Neural cell (in vitro differentiated cells): ENCODE measurements around the gene FAM32A. TPM values are rescaled to one million over a fixed set of nuclear protein-coding genes. Genes with fewer than 3 reads are reported as not detected.

ENCODE experiments used
- H2AFZ ChIP-seq: fragments of 200-600, 300-800 bp; sonication (generic), shearing (Covaris generic); 2 replicates; pipeline ENCODE4 v1.6.0; 2014; ENCODE audit warnings: low read depth, mild to moderate bottlenecking, antibody characterized with exemption, low read length, moderate library complexity
- H3F3A ChIP-seq: fragments of 200-600 bp; shearing (Covaris generic); 2 replicates; pipeline ENCODE4 v1.6.1; 2016; ENCODE audit warnings: mild to moderate bottlenecking, moderate library complexity, mixed read lengths, antibody characterized with exemption, low read length; ENCODE audit not compliant: insufficient read depth, poor library complexity, severe bottlenecking
- H3K27ac ChIP-seq: fragments of 200-600, 300-800 bp; sonication (generic), shearing (Covaris generic); 2 replicates; pipeline ENCODE4 v1.5.1; 2014; ENCODE audit warnings: mild to moderate bottlenecking, low read length, moderate library complexity
- H3K27me3 ChIP-seq: fragments of 300-800, 200-600 bp; sonication (generic), shearing (Covaris generic); 2 replicates; pipeline ENCODE4 v1.6.0; 2014; ENCODE audit warnings: mild to moderate bottlenecking, low read depth, low read length, moderate library complexity; ENCODE audit not compliant: insufficient read depth
- H3K36me3 ChIP-seq: fragments of 300-800, 200-600 bp; sonication (generic), shearing (Covaris generic); 2 replicates; pipeline ENCODE4 v1.5.1; 2014; ENCODE audit warnings: mild to moderate bottlenecking, antibody characterized with exemption, low read length, moderate library complexity; ENCODE audit not compliant: insufficient read depth
- H3K4me2 ChIP-seq: fragments of 300-800, 200-600 bp; sonication (generic), shearing (Covaris generic); 2 replicates; pipeline ENCODE4 v1.6.0; 2014; ENCODE audit warnings: mild to moderate bottlenecking, low read length
- H3K4me3 ChIP-seq: fragments of 300-800, 200-600 bp; sonication (generic), shearing (Covaris generic); 2 replicates; pipeline ENCODE4 v1.5.1; 2014; ENCODE audit warnings: mild to moderate bottlenecking, low read length, moderate library complexity
- H3K79me2 ChIP-seq: fragments of 200-600 bp; shearing (Covaris generic); replicated peaks from 2 replicates; pipeline ENCODE4 v1.6.0; 2014; ENCODE audit warnings: mild to moderate bottlenecking, low read length, moderate library complexity; ENCODE audit not compliant: insufficient read depth
- H3K9ac ChIP-seq: fragments of 300-800, 200-600 bp; sonication (generic), shearing (Covaris generic); 2 replicates; pipeline ENCODE4 v1.6.1; 2016; ENCODE audit warnings: mild to moderate bottlenecking, low read length, mixed read lengths
- H3K9me2 ChIP-seq: fragments of 200-600 bp; shearing (Covaris generic); 2 replicates; pipeline ENCODE4 v1.6.1; 2016; ENCODE audit warnings: mild to moderate bottlenecking, low read length, mixed read lengths; ENCODE audit not compliant: insufficient read depth
- H3K9me3 ChIP-seq: fragments of 200-600, 300-800 bp; sonication (generic), shearing (Covaris generic); 2 replicates; pipeline ENCODE4 v1.6.1; 2016; ENCODE audit warnings: mild to moderate bottlenecking, mixed run types, low read length, moderate library complexity, mixed read lengths
- H4K20me1 ChIP-seq: fragments of 200-600 bp; shearing (Covaris generic); 2 replicates; pipeline ENCODE4 v1.6.1; 2016; ENCODE audit warnings: mild to moderate bottlenecking, mixed run types; ENCODE audit not compliant: insufficient read depth
- EP300 ChIP-seq: fragments of 450-650 bp; conservative IDR thresholded peaks from 2 replicates; pipeline ENCODE4 v1.6.1; 2014; ENCODE audit warnings: antibody characterized with exemption, mild to moderate bottlenecking, moderate library complexity; ENCODE audit not compliant: poor library complexity, severe bottlenecking
- EZH2 ChIP-seq: fragments of 200-600, 300-800 bp; shearing (Covaris generic), sonication (generic); IDR thresholded peaks from 2 replicates; pipeline ENCODE4 v1.6.1; 2014; ENCODE audit warnings: antibody characterized with exemption, low read length, borderline replicate concordance, mild to moderate bottlenecking; ENCODE audit not compliant: insufficient read depth, poor library complexity, severe bottlenecking
- MXI1 ChIP-seq: fragments of 450-650 bp; conservative IDR thresholded peaks from 2 replicates; pipeline ENCODE4 v1.6.1; 2014; ENCODE audit warnings: antibody characterized with exemption, mild to moderate bottlenecking; ENCODE audit not compliant: poor library complexity, severe bottlenecking
- POLR2AphosphoS5 ChIP-seq: IDR thresholded peaks from 2 replicates; pipeline ENCODE4 v1.6.1; 2012
- RAD21 ChIP-seq: fragments of 450-650 bp; conservative IDR thresholded peaks from 2 replicates; pipeline ENCODE4 v1.6.1; 2014; ENCODE audit warnings: antibody characterized with exemption, mild to moderate bottlenecking, moderate library complexity
- SMC3 ChIP-seq: fragments of 450-650 bp; conservative IDR thresholded peaks from 2 replicates; pipeline ENCODE4 v1.6.1; 2014; ENCODE audit warnings: antibody characterized with exemption, mild to moderate bottlenecking, moderate library complexity; ENCODE audit not compliant: poor library complexity
- TAF1 ChIP-seq: IDR thresholded peaks from 2 replicates; pipeline ENCODE4 v1.6.1; 2012; ENCODE audit warnings: low read depth
- polyA plus RNA-seq: library from polyadenylated mRNA; depleted of rRNA; stranded (reverse); fragments of >200 nt; gene quantifications from 2 replicates; pipeline ENCODE4 v1.2.3, GENCODE V29; 2014
- TF ChIP-seq, protein P1 (sequence below): fragments of 450-650 bp; IDR thresholded peaks from 2 replicates; pipeline ENCODE4 v1.5.1; 2014; ENCODE audit warnings: antibody characterized with exemption, mild to moderate bottlenecking, moderate library complexity; ENCODE audit not compliant: poor library complexity, severe bottlenecking
- TF ChIP-seq, protein P2 (sequence below): IDR thresholded peaks from 2 replicates; pipeline ENCODE4 v1.6.1; 2012; ENCODE audit warnings: borderline replicate concordance

FAM32A gene
- polyA plus RNA-seq, 1 donor from 2014 or later, result 545 TPM

GRCh38 chr19:16225279-16226183 lies 40.3 kb downstream of the FAM32A start:
- Histone ChIP-seq H3K9me2 (no peaks in the 10 kb centered on the region), H3K4me3 (no peak overlapping the region), H3K9ac (no peak overlapping the region), H3K27me3 (no peaks in the 10 kb centered on the region), H3K9me3 (no peaks in the 10 kb centered on the region), H3K4me2 (no peak overlapping the region), H4K20me1 (no peaks in the 10 kb centered on the region), H3K27ac (no peak overlapping the region), H3K79me2 (no peaks in the 10 kb centered on the region), H3K36me3 (no peaks in the 10 kb centered on the region), H3F3A (no peaks in the 10 kb centered on the region), H2AFZ (no peak overlapping the region)
- no peak for TF ChIP-seq MXI1

GRCh38 chr19:16226184-16226591 lies 41.0 kb downstream of the FAM32A start:
- TF ChIP-seq EZH2, result no peak
- no peak for TF ChIP-seq SMC3
- no peak for TF ChIP-seq RAD21
- TF ChIP-seq, protein P1, sequence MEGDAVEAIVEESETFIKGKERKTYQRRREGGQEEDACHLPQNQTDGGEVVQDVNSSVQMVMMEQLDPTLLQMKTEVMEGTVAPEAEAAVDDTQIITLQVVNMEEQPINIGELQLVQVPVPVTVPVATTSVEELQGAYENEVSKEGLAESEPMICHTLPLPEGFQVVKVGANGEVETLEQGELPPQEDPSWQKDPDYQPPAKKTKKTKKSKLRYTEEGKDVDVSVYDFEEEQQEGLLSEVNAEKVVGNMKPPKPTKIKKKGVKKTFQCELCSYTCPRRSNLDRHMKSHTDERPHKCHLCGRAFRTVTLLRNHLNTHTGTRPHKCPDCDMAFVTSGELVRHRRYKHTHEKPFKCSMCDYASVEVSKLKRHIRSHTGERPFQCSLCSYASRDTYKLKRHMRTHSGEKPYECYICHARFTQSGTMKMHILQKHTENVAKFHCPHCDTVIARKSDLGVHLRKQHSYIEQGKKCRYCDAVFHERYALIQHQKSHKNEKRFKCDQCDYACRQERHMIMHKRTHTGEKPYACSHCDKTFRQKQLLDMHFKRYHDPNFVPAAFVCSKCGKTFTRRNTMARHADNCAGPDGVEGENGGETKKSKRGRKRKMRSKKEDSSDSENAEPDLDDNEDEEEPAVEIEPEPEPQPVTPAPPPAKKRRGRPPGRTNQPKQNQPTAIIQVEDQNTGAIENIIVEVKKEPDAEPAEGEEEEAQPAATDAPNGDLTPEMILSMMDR, result no peak
- TF ChIP-seq POLR2AphosphoS5, result no peak
- TF ChIP-seq TAF1, result no peak
- TF ChIP-seq, protein P2, sequence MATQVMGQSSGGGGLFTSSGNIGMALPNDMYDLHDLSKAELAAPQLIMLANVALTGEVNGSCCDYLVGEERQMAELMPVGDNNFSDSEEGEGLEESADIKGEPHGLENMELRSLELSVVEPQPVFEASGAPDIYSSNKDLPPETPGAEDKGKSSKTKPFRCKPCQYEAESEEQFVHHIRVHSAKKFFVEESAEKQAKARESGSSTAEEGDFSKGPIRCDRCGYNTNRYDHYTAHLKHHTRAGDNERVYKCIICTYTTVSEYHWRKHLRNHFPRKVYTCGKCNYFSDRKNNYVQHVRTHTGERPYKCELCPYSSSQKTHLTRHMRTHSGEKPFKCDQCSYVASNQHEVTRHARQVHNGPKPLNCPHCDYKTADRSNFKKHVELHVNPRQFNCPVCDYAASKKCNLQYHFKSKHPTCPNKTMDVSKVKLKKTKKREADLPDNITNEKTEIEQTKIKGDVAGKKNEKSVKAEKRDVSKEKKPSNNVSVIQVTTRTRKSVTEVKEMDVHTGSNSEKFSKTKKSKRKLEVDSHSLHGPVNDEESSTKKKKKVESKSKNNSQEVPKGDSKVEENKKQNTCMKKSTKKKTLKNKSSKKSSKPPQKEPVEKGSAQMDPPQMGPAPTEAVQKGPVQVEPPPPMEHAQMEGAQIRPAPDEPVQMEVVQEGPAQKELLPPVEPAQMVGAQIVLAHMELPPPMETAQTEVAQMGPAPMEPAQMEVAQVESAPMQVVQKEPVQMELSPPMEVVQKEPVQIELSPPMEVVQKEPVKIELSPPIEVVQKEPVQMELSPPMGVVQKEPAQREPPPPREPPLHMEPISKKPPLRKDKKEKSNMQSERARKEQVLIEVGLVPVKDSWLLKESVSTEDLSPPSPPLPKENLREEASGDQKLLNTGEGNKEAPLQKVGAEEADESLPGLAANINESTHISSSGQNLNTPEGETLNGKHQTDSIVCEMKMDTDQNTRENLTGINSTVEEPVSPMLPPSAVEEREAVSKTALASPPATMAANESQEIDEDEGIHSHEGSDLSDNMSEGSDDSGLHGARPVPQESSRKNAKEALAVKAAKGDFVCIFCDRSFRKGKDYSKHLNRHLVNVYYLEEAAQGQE, result no peak
- TF ChIP-seq EP300, result no peak
- no peak for TF ChIP-seq MXI1
- no peaks in the 10 kb centered on the region for H3F3A ChIP-seq
- H3K27me3 ChIP-seq, result no peaks in the 10 kb centered on the region
- no peak overlapping the region for H3K9ac ChIP-seq
- no peaks in the 10 kb centered on the region for H3K36me3 ChIP-seq
- no peak overlapping the region for H3K4me2 ChIP-seq
- no peaks in the 10 kb centered on the region for H3K9me2 ChIP-seq
- no peak overlapping the region for H2AFZ ChIP-seq
- H4K20me1 ChIP-seq, result no peaks in the 10 kb centered on the region
- no peaks in the 10 kb centered on the region for H3K79me2 ChIP-seq
- H3K27ac ChIP-seq, result no peak overlapping the region
- no peak overlapping the region for H3K4me3 ChIP-seq
- H3K9me3 ChIP-seq, result no peaks in the 10 kb centered on the region
